NB4 (cell line): ENCODE results near the gene SLC19A1.

Experiments used
- CTCF ChIP-seq: IDR thresholded peaks from one replicate; pipeline ENCODE4 v1.5.1; 2012; ENCODE audit warnings: low read depth, low read length
- POLR2A ChIP-seq: IDR thresholded peaks from 2 replicates; pipeline ENCODE4 v1.6.1; 2011; ENCODE audit warnings: mild to moderate bottlenecking; ENCODE audit not compliant: insufficient read length; ENCODE audit errors: extremely low read depth

DNA sequence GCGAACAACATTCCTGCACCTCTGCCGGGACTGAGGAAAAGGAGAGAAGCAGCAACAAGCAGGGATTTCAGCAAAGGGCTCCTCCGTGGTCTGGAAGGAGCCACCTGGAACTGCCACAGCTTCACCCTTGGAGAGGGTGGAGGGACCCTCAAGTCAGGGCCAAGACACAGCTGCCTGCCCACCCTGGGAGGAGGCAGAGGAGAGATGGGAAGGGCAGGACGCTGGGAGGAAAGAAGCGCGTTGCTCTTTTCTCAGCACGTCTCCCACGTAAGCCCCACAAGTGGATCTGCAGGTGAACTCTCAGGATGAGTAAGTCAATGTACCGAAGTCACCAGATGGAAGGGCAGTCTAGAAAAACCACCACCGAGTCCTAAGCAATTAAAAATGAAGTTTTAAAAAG, 39.6 kb downstream of the SLC19A1 start:
- TF ChIP-seq POLR2A (no peak), CTCF (no peak)
